ENCODE results near the gene MEIKIN.
"Not testable (repeated sequence)": the region's sequence is repeated elsewhere in the genome, so short reads cannot be mapped to it uniquely, and the experiment has no call there.

MEIKIN gene

DNA sequence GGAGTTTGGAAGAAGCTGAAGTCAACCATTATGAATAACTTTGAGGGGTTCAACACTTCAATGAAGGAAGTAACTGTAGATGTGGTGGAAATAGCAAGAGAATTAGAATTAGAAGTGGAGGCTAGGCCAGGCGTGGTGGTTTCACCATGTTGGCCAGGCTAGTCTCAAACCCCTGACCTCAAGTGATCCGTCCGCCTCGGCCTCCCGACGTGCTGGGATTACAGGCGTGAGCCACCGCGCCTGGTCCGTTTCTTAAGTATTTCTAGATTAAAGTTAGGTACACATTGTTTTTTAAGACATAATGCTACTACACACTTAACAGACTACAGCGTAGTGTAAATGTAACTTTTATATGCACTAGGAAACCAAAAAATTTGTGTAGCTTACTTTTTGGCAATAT is 162.7 kb downstream of the MEIKIN start:
- no peak for DNase-seq (ENCODE audit: low read depth)
- no peak for TF ChIP-seq MYC (IDR thresholded peaks at IDR 0.05; ENCODE audit: low read depth, low read length)
- TF ChIP-seq, protein P1, sequence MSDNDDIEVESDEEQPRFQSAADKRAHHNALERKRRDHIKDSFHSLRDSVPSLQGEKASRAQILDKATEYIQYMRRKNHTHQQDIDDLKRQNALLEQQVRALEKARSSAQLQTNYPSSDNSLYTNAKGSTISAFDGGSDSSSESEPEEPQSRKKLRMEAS (IDR thresholded peaks at IDR 0.05; ENCODE audit: low read depth, low read length), result no peak
- TF ChIP-seq, protein P2, sequence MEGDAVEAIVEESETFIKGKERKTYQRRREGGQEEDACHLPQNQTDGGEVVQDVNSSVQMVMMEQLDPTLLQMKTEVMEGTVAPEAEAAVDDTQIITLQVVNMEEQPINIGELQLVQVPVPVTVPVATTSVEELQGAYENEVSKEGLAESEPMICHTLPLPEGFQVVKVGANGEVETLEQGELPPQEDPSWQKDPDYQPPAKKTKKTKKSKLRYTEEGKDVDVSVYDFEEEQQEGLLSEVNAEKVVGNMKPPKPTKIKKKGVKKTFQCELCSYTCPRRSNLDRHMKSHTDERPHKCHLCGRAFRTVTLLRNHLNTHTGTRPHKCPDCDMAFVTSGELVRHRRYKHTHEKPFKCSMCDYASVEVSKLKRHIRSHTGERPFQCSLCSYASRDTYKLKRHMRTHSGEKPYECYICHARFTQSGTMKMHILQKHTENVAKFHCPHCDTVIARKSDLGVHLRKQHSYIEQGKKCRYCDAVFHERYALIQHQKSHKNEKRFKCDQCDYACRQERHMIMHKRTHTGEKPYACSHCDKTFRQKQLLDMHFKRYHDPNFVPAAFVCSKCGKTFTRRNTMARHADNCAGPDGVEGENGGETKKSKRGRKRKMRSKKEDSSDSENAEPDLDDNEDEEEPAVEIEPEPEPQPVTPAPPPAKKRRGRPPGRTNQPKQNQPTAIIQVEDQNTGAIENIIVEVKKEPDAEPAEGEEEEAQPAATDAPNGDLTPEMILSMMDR (IDR thresholded peaks at IDR 0.05; ENCODE audit: low read depth, low read length), result no peak
- no peak for TF ChIP-seq POLR2A (IDR thresholded peaks at IDR 0.05; ENCODE audit: extremely low read depth, insufficient read length)
- no peak overlapping the region for H3K4me3 ChIP-seq (ENCODE audit: low read depth, low read length)

DNA sequence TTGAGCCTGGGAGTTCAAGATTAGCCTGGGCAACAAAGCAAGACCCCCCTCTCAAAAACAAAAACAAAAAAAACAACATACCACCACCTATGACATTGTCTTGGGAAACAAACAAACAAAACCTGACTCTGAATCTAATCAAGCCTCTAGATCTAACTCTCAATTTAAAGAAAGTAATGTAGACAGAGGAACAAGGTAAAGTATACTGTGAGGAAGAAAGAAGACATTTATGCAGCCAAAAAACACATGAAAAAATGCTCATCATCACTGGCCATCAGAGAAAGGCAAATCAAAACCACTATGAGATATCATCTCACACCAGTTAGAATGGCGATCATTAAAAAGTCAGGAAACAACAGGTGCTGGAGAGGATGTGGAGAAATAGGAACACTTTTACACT is 167.3 kb downstream of the MEIKIN start:
- not testable (repeated sequence) for DNase-seq (ENCODE audit: low read depth)

DNA sequence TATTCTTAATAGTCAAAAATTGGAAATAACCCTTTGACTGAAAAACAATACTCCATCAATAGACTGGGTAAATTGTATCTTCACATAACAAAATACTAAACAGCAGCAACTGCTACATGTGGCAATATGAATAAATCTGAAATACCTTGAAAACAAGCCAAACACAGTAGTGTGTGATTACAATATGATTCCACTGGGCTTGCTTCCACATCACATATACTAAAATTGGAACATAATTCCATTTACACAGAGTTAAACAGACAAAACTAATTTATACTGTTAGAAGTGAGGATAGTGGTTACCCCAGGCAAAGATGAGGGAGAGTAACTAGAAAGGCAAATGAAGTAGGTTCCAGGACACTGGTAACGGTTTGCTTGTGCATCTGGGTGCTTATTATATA is 169.0 kb downstream of the MEIKIN start:
- H3K4me3 ChIP-seq (ENCODE audit: low read depth, low read length), result no peak overlapping the region
- TF ChIP-seq, protein P1 (IDR thresholded peaks at IDR 0.05; ENCODE audit: low read depth, low read length), result no peak
- TF ChIP-seq, protein P2 (IDR thresholded peaks at IDR 0.05; ENCODE audit: low read depth, low read length), result no peak
- TF ChIP-seq POLR2A (IDR thresholded peaks at IDR 0.05; ENCODE audit: extremely low read depth, insufficient read length) (no peak), MYC (IDR thresholded peaks at IDR 0.05; ENCODE audit: low read depth, low read length) (no peak)
- DNase-seq (ENCODE audit: low read depth), result no peak

More for the DNA sequence above, 167.3 kb downstream of the MEIKIN start:
- H3K4me3 ChIP-seq (ENCODE audit: low read depth, low read length), result not testable (repeated sequence)

- TF ChIP-seq, protein P2 (IDR thresholded peaks at IDR 0.05; ENCODE audit: low read depth, low read length), result no peak
- TF ChIP-seq POLR2A (IDR thresholded peaks at IDR 0.05; ENCODE audit: extremely low read depth, insufficient read length), result no peak
- TF ChIP-seq MYC (IDR thresholded peaks at IDR 0.05; ENCODE audit: low read depth, low read length), result no peak
- TF ChIP-seq, protein P1 (IDR thresholded peaks at IDR 0.05; ENCODE audit: low read depth, low read length), result no peak
- no peak overlapping the region for H3K4me3 ChIP-seq (ENCODE audit: low read depth, low read length)
- DNase-seq (ENCODE audit: low read depth), result no peak
Measured at GRCh38 chr5:131774652-131775367, 170.7 kb downstream of the MEIKIN start.

DNA sequence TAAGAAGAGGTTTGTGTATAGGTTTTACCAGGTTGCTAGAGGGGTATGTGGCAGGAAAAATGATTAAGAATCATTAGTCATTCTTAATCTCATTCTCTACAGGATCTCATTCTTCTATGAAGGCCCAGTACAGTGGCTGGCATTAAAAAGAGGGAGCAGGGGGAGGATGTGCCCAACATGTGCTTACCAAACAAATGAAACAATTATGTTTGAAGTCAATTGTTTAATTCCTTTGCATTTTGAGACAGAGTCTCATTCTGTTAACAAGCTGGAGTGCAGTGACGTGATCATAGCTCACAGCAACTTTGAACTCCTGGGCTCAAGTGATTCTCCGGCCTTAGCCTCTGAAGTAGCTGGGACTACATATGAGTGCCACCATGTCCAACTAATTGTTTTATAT is 171.7 kb downstream of the MEIKIN start:
- TF ChIP-seq, protein P1 (IDR thresholded peaks at IDR 0.05; ENCODE audit: low read depth, low read length), result no peak
- TF ChIP-seq, protein P2 (IDR thresholded peaks at IDR 0.05; ENCODE audit: low read depth, low read length), result no peak
- TF ChIP-seq POLR2A (IDR thresholded peaks at IDR 0.05; ENCODE audit: extremely low read depth, insufficient read length), result no peak
- no peak for TF ChIP-seq MYC (IDR thresholded peaks at IDR 0.05; ENCODE audit: low read depth, low read length)
- no peak overlapping the region for H3K4me3 ChIP-seq (ENCODE audit: low read depth, low read length)
- no peak for DNase-seq (ENCODE audit: low read depth)

DNA sequence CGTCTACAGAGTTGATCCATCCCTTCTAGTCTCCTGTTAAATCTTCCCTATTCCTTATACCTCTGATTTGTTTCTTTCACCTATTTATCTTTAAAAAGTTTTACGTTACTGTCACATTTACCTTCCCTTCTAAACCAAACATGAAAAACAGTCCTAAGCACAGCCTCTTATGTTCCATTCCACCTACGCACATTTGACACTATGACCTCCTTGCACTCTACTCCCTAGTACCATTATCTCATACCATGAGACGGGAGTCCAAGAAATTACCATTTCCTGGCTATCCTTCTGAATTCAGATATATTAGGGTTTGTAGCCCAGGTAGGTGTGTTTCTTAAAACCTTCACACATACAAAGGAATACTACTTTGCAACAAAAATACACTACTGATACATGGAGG is 173.8 kb downstream of the MEIKIN start:
- no peak for DNase-seq (ENCODE audit: low read depth)
- no peak overlapping the region for H3K4me3 ChIP-seq (ENCODE audit: low read depth, low read length)
- TF ChIP-seq, protein P1 (IDR thresholded peaks at IDR 0.05; ENCODE audit: low read depth, low read length), result no peak
- TF ChIP-seq POLR2A (IDR thresholded peaks at IDR 0.05; ENCODE audit: extremely low read depth, insufficient read length) (no peak), MYC (IDR thresholded peaks at IDR 0.05; ENCODE audit: low read depth, low read length) (no peak)
- TF ChIP-seq, protein P2 (IDR thresholded peaks at IDR 0.05; ENCODE audit: low read depth, low read length), result no peak

All from NB4 (cell line).